HG02938 (cell line): ENCODE data around the gene SLC34A3.

Experiments used
- ATAC-seq: cut with Tn5 transposase; IDR thresholded peaks from one replicate; pipeline ENCODE4 v1.9.1; 2021; ENCODE audit warnings: mild to moderate bottlenecking, moderate library complexity; ENCODE audit not compliant: unreplicated experiment

Gene SLC34A3

DNA sequence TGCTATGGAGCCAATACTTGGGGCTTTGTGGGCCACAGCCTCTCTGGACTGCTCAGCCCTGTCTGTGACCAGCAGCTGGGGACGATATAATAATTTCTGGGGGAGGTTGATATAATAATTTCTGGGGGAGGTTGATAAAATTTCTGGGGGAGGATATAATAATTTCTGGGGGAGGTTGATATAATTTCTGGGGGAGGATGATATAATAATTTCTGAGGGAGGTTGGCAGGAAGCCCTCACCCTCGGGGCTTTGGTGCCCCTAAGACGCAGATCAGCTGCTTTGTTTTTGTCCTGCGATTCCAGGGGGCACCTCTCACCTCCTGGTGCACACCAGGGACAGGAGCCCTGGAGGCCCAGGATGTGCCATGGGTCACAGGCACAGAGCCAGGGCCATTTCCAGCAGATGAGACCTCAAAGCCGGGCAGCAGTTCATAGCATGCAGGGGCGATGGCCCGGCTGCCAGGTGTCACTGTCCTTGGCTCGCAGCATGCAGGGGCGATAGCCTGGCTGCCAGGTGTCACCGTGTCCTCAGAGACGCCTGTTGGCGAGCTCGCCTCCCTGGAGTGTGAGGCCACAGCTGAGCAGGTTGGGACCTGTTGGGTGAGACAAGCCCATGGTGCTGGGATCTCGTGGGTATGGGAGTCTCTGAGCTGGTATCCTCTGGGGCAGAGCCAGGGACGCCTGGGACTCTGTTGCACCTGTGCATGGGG, 43.1 kb downstream of the SLC34A3 start:
- no peak for ATAC-seq

DNA sequence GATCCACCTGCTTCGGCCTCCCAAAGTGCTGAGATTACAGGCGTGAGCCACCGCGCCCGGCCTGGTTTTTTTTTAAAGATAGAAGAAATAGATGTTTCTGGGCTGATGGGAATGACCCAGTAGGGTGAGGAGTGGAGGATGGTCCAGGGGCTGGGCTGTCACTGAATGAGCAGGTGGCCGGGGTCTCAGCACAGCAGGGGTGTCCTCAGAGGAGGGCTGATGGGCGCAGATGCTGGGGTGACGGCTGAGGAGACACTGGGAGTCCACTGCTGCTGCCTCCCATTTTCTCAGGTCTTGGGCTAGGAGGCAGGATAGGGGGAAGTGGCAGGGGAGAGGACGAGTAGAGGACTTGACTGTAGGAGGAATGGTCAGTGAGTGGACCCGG, 44.5 kb downstream of the SLC34A3 start:
- ATAC-seq = no peak

DNA sequence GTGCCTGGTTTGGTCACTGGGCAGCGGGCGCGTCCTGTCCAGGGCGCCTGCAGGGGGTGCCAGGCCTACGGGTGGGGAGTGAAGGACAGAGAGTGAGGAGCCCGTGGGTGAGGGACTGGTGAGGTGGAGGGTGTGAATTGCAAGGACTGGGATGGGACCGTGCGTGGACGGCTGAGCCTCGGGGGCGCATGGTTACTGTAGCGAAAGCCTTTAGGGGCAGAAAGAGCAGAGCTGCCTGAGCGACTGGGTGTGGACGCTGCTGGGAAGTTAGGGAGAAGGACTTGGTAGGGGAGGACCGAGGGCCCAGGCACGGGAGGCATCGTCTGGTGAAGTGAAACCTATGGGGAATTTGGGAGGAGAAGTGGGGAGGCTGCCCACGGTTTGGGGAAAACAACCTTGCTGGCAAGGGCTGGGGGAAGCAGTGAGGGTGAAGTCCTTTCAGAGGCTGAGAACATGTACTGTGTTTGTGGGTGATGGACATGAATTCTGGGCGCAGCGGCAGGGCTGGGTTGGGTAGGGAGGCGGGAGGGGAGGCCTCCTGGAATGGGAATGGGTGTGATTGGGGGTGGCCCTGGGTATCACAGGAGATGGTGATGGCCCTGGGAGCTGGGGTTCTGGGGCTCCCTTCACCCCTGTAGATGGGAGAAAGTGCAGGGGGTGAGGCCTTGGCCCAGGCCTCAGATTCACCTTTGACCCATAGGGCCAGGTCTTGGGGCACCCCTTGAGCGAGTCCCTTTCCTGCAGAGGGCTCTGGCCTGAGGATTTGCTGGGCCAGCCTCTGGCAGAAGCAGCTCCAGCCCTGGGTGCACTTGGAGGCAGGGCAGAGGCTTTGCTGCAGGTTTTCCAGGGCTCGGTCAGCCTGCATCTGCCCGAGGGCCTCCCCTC, 45.1 kb downstream of the SLC34A3 start:
- ATAC-seq = no peak

DNA sequence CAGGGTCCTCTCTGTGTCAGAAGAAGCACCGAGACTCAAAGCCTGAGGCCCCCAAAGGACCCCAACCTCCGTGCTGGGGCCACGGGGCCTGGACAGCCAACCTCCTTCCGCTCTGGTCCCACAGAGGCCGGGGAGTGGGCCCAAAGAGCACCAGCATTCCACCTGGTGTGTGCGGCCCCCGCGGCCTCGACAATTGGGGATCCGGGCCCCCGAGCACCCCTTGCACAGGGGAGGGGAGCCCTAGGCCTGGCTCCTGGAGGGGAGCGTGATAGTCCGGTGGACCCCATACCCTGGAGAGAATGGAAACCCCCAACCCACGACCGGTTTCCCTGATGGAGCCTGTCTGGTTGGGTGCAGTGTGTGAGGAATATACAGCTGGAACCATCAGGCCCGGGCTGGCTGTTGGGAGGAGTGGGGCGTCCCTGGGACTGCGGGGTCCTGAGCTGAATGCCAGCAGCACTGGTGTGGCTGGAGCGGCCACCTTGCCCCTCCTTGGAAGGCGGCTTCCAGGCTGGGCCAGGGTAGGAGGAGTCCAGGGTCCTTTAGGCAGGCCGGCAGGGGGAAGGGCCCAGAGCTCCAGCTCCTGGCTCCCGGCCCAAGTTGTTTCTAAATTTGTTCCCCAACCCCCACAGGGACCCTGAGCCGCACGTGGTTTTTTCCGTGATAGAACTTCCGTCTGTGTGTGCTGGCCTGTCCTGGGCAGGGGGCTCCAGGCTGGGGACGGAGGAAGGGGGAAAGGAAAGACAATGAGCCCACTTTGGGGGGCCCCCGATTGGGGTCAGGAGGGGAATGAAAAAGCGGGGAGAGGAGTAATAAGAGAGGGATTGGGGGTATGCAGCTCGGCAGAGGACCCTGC, 46.0 kb downstream of the SLC34A3 start:
- no peak for ATAC-seq

DNA sequence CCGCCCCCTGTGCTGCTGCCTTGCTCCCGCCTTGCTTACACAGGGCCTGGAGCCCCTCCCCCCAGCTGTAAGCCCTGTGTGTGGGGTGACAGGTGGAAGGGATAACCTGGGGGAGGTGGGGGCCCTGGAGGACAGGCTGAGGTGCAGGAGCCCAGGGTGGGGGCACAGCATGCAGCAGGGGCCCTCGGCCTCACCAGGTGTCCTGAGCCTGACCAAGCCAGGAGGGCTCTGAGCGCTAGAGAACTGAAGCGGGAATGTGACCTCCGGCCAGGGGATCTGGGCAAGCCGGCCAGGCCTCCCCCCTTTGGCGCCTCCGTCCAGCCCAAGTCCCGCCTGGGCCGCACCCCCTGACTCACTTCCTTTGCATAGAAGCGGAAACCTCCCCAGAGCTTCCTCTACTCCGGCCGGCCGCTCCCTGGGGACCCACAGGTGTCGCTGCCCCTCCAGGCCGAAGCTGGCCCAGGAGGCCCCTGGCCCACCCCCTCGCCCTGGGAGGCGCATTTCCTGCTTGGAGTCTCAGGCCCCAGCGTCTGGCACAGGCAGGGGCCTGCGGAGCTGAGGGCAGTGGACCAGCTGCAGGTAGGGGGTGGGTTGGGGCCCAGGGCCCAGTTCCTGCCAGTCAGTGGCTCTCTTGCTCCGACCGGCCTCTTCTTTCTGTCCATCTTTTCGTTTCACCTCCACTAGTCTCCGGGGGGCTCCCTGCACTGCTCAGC, 46.8 kb downstream of the SLC34A3 start, which contains the start of gene TOR4A:
Gene TOR4A, plus strand, starts transcription at position 398 of the 713 bp plus-strand sequence. CDS start 964 bp downstream, outside the sequence.
- ATAC-seq = peak; percentile 64

DNA sequence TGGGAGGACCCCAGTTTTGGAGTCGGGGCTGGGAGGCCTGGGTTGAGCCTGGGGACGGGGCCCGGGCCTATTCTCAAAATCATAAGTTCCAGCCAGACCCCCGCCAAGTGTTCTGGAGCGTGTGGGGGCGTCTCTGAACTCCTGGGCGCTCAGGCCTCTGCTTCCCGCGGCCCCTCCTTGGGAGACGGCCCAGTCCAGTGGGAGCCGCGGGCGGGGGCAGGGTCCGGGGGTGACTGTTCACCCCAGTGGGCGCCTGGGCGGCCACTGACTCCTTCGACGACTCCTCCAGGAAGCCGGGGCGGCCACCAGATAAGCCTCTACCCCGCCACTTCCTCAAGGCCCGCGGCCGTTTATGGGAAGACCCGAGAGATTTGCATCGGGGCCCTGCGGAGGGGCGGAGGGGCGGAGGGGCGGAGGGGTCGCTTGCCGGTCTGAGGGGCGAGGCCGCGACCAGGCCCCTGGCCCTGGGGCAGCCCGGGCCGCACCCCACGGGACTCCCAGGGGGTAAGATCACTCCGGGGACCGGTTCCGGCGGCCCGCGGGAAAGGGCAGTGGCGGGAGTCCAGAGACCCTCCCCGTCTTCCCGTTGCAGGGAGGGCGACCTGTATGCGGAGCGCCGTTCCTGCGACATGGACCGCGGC, 47.5 kb downstream of the SLC34A3 start:
- ATAC-seq = peak; percentile 10

DNA sequence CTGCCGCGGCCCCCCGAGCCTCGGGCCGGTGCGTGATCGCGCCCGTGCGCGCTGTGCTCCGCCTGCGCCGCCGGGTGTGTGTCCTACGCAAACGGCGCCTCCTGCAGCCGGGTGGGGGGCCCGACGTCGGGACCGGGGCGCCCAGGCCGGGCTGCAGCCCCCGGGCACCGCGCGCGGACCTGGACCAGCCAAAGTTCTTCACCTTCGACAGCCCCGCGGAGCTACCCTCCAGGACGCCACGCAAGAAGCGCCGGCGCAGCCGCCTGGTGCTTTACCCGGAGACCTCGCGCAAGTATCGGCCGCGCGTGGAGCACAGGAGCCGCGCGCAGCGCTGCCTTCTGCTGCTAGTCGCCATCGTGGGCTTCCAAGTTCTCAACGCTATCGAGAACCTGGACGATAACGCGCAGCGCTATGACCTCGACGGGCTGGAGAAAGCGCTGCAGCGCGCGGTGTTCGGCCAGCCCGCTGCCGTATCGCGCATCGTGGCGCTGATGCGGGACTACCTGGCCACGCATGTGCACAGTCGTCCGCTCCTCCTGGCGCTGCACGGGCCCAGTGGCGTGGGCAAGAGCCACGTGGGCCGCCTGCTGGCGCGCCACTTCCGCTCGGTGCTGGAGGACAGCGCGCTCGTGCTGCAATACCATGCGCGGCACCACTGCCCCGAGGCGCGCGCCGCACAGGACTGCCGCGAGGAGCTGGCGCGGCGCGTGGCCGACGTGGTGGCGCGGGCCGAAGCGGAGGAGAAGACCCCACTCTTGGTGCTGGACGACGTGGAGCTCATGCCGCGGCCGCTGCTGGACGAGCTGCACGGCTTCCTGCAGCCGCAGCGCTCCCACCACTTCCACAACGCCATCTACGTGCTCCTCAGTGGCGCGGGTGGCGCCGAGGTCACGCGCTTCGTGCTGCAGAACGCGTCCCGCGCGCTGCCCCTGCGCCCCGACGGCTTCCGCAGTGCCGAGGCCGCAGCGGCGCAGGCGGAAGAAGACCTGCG, 48.3 kb downstream of the SLC34A3 start:
- ATAC-seq = no peak

DNA sequence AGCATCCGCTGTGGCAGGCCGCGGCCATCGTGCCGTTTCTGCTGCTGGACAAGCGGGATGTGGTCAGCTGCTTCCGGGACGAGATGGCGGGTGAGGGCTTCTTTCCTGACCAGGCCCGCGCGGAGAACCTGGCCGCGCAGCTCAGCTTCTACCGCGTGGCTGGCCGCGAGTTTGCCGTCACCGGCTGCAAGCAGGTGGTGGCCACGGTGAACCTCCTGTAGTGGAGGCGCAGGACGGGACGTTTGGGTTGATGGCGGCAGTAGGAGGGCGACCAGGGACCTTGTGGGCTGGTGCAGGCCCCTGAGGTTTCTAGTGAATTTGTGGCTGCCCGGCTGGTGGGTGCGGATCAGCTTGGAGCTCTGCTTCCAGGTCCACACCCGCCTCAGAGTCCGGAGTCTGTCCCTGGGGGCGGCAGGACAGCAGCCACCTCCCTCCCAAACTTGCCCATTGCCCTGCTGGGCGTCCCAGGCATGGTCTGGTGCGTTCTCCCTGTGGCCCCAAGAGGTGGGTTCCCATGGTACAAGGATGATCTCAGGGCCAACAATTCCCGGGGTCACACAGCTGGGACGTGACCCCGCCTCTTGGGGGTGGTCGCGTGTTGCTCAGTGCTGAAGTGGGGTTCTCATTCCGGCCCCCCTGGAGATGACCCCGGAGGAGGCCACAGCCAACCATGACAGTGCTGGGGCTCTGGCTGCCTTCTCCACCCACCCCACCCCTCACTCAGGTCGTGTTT, 49.2 kb downstream of the SLC34A3 start:
- no peak for ATAC-seq

DNA sequence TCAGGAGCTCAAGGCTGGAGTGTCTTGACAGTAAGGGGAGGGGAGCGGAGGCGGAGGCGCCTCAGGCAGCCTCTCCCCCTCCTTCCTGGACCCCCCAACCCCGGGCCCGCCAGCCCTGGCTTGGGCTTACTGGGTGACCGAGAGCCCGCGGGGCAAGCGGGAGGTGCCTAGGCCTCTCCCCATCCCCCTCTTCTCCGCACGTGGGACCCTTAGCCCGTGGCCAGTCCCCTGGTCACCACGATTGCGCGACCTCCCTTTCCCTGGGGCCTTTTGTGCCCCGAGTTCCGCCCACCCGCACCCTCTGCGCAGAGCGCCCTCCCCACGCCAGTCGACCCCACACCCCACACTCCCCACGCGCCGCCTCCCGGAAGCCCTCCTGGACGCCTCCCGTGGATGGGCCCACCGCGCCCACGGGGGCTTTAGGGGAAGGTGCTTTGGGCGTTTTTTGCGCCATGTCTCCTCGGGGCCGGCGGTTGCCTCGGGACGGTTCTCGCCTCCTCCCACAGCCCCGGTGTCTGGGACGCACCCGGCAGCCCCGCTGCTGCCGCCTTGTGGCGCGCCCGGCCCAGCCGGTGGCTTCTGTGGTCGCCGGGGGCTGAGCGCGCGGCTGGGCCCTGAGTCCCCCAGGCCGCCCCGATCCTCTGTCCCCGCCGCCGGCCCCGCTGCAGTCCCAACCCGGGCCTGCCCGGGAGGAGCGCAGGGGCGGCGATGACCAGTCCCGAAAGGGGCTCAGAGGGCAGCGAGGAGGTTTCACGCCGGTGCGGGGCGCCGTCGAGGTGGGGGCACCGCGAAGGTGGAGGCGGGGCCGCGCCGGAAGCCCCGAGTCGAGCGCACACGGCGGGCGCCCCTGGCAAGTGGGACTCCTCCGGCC, 50.0 kb downstream of the SLC34A3 start:
- no peak for ATAC-seq

DNA sequence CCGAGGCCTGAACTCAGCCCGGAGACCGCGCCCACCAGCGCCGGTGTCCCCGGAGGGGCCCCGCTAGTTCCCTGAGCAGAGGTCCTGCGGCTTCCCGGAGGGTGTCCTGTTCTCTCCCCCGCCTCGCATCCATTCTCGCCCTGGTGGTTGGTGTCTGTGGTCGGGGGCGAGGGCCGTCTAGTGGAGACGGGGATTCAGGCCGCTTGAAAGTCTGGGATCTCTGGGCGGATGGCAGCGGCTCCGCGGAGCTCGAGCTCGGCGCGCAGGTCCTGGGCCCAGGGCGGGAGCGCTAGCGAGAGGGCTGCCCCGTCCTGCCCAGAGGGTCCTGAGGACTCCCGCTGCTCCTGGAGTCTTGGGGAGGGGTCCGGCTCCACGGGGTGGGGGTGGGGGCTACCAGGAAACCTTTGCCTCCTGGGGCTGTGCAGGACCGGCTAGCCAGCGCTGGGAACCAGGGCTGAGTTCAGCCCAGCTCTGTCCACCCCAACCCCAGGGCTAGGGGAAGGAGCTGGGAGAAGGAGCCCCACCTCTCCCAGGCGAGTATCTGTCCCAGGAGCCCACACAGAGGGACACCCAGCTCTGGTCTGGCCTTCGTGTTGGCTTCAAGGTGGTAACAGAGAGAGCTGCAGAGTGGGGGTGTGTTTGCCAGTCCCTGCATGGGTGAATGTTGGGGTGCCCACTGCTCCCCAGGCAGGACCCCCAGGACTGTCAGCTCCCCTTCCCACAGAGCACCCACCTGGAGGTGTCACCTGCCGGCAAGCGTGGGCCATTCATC, 50.8 kb downstream of the SLC34A3 start:
- no peak for ATAC-seq
